Measurements from ENCODE around the gene ATP5MK.
"Not testable (repeated sequence)": the region's sequence is repeated elsewhere in the genome, so short reads cannot be mapped to it uniquely, and the experiment has no call there.

ATP5MK gene

GRCh38 chr10:103397191-103397825 is 1.0 kb upstream of the ATP5MK start:
- FAIRE-seq, result no peak
- no peak for DNase-seq (ENCODE audit: insufficient read length, low spot score)

- DNase-seq (ENCODE audit: insufficient read length, low spot score) (no peak), FAIRE-seq (peak; percentile 8)
Measured at GRCh38 chr10:103396789-103397087, 463 bp upstream of the ATP5MK start.

GRCh38 chr10:103395754-103396066 is 565 bp downstream of the ATP5MK start:
- no peak for DNase-seq (ENCODE audit: insufficient read length, low spot score)
- no peak for FAIRE-seq

GRCh38 chr10:103394180-103394579 is 2.1 kb downstream of the ATP5MK start:
- DNase-seq (ENCODE audit: insufficient read length, low spot score), result no peak
- no peak for FAIRE-seq

- DNase-seq (ENCODE audit: insufficient read length, low spot score) (no peak), FAIRE-seq (no peak)
Measured at GRCh38 chr10:103382769-103383168, 13.5 kb downstream of the ATP5MK start.

- FAIRE-seq (no peak), DNase-seq (ENCODE audit: insufficient read length, low spot score) (no peak)
Measured at GRCh38 chr10:103374263-103374662, 22.0 kb downstream of the ATP5MK start.

- DNase-seq (ENCODE audit: insufficient read length, low spot score) (no peak), FAIRE-seq (no peak)
Measured at GRCh38 chr10:103373544-103373943, 22.7 kb downstream of the ATP5MK start.

- peak; percentile 98 for FAIRE-seq
- peak; percentile 67 for DNase-seq (ENCODE audit: insufficient read length, low spot score)
Measured at GRCh38 chr10:103367782-103368518, 28.3 kb downstream of the ATP5MK start, which contains the start of gene TAF5. TAF5 (plus strand) TSS chr10:103367976; CDS start chr10:103367990, 14 bp downstream.

- no peak for DNase-seq (ENCODE audit: insufficient read length, low spot score)
Measured at GRCh38 chr10:103367379-103367781, 28.9 kb downstream of the ATP5MK start.

GRCh38 chr10:103360791-103361190 is 35.5 kb downstream of the ATP5MK start:
- not testable (repeated sequence) for DNase-seq (ENCODE audit: insufficient read length, low spot score); FAIRE-seq

More at GRCh38 chr10:103367379-103367781, 28.9 kb downstream of the ATP5MK start:
- no peak for FAIRE-seq

GRCh38 chr10:103359493-103359892 is 36.8 kb downstream of the ATP5MK start:
- not testable (repeated sequence) for DNase-seq (ENCODE audit: insufficient read length, low spot score); FAIRE-seq

- FAIRE-seq, result no peak
Measured at GRCh38 chr10:103355906-103356599, 40.2 kb downstream of the ATP5MK start.

GRCh38 chr10:103354567-103354966 is 41.7 kb downstream of the ATP5MK start:
- DNase-seq (ENCODE audit: insufficient read length, low spot score); FAIRE-seq: not testable (repeated sequence)

More at GRCh38 chr10:103355906-103356599, 40.2 kb downstream of the ATP5MK start:
- no peak for DNase-seq (ENCODE audit: insufficient read length, low spot score)

- FAIRE-seq (no peak), DNase-seq (ENCODE audit: insufficient read length, low spot score) (no peak)
Measured at GRCh38 chr10:103353281-103353680, 43.0 kb downstream of the ATP5MK start.

- DNase-seq (ENCODE audit: insufficient read length, low spot score) (peak; percentile 90), FAIRE-seq (peak; percentile 75)
Measured at GRCh38 chr10:103350517-103351260, 45.6 kb downstream of the ATP5MK start, which contains the start of gene PCGF6. PCGF6 (minus strand) TSS chr10:103351140; CDS start chr10:103351066, 74 bp downstream.

- DNase-seq (ENCODE audit: insufficient read length, low spot score) (no peak), FAIRE-seq (no peak)
Measured at GRCh38 chr10:103350175-103350516, 46.1 kb downstream of the ATP5MK start.

Measured in GM19239 (cell line).